Aorta (tissue), 5 donors: Measurements from ENCODE around the gene SLC1A2. TPM values are rescaled to one million over a fixed set of nuclear protein-coding genes. Genes with fewer than 3 reads are reported as not detected.

ENCODE experiments used
- ATAC-seq: fragments of 200-7000 bp; cut with Tn5 transposase; one replicate; pipeline ENCODE4 v1.9.1; 2022; ENCODE audit warnings: moderate library complexity; ENCODE audit not compliant: low FRiP score
- DNase-seq, 2 donors: peaks; one replicate each; pipeline ENCODE4 v3.0.0-alpha.2; 2020
- H3K27ac ChIP-seq, 2 donors: one replicate each; pipeline ENCODE4 v1.5.1; 2013; ENCODE audit warnings: low read length in 2 of 2, mild to moderate bottlenecking in 2 of 2, moderate library complexity in 2 of 2, control low read depth in 1 of 2, inconsistent platforms in 1 of 2, low read depth in 1 of 2
- H3K27me3 ChIP-seq, 2 donors: one replicate each; pipeline ENCODE4 v1.6.1; 2013; ENCODE audit warnings: control low read depth in 1 of 2, low read length in 1 of 2, mild to moderate bottlenecking in 1 of 2, moderate library complexity in 1 of 2; ENCODE audit not compliant: insufficient read depth in 2 of 2, control insufficient read depth in 1 of 2
- H3K36me3 ChIP-seq, 2 donors: one replicate each; pipeline ENCODE4 v1.6.1; 2013; ENCODE audit warnings: control low read depth in 1 of 2, low read length in 1 of 2, mild to moderate bottlenecking in 1 of 2; ENCODE audit not compliant: insufficient read depth in 2 of 2, control insufficient read depth in 1 of 2
- H3K4me1 ChIP-seq, 2 donors: one replicate each; pipeline ENCODE4 v1.6.1; 2013; ENCODE audit warnings: low read length in 2 of 2, control low read depth in 1 of 2, mild to moderate bottlenecking in 1 of 2, moderate library complexity in 1 of 2; ENCODE audit not compliant: insufficient read depth in 2 of 2, control insufficient read depth in 1 of 2
- H3K4me3 ChIP-seq, 2 donors: one replicate each; pipeline ENCODE4 v1.5.1; 2013; ENCODE audit warnings: low read length in 2 of 2, control low read depth in 1 of 2, mild to moderate bottlenecking in 1 of 2
- H3K9me3 ChIP-seq: one replicate; pipeline ENCODE4 v1.6.1; 2013; ENCODE audit warnings: mild to moderate bottlenecking, low read length; ENCODE audit not compliant: control insufficient read depth
- WGBS, 2 donors: extraction: QIAGEN DNeasy Blood & Tissue Kit; methylation state at CpG; one replicate each; pipeline ENCODE4 v1.1.7; 2013; 5-methylcytosine and 5-hydroxymethylcytosine counted together
- intact Hi-C, 2 donors: fragments of 100-400 bp; cut with DNase I; formaldehyde crosslinking; loops; one replicate each; pipeline versions ENCODE4 v1.14.2 to v1.15.0; 2022
- polyA plus RNA-seq, 2 donors: library from polyadenylated mRNA; stranded (reverse); fragments of 200-250 nt; gene quantifications; one replicate each; pipeline ENCODE4 v1.2.3, GENCODE V29; 2013
- total RNA-seq, 2 donors: library from RNA; stranded (reverse); fragmentation: NEBNext Ultra II Directional; extraction: Animal tissue kit (Norgen Biotek cat#: 25700); gene quantifications; one replicate each; pipeline ENCODE4 v1.2.1, GENCODE V29; 2021
- donor health status: healthy with polysubstance abuse.
- donor health status: Bipolar disorder and iron deficiency.
- donor health status: DM: no; HTN: no; CAD: no.
- donor health status: DM: no; HTN: no; CAD: no.
- donor health status: DM: yes; HTN: yes; CAD: no.

Gene SLC1A2
- total and polyA plus RNA-seq, 4 donors: 1.1 to 1.5 TPM; not detected in 2

DNA sequence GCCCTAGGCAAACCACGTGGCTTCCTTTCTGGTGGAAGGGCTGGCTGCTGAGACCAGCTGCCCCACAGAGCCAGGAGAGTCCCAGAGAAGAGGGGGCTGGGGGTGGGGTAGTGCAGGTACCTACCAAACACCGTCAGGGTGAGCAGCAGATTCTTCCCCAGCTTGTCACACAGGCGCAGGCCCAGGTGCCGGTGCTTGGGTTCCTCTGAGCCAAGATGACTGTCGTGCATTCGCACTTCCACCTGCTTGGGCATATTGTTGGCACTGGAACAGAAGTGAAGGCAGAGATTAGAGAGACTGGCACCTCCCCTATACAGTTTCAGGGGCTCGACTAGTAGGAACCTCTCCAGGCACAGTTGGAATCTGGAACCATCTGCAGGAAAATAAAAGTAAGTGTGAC lies 102.1 kb downstream of the SLC1A2 start:
- DNase-seq (no peak), ATAC-seq (no peak)
- Histone ChIP-seq H3K27ac (no peak overlapping the region), H3K4me1 (peaks cover 0 to 2% of the 10 kb centered on the region in 2 donors), H3K4me3 (no peak overlapping the region), H3K36me3 (no peaks in the 10 kb centered on the region), H3K27me3 (no peaks in the 10 kb centered on the region), H3K9me3 (no peaks in the 10 kb centered on the region)
- WGBS, 2 donors: 88 to 90% methylated on average over 7 of the region's 7 CpGs
- intact Hi-C loops: loop anchor here in 1 of 2 donors (5.0 kb wide), 1 partner anchor 50 kb away; no protein-coding TSS in a partner anchor

GRCh38 chr11:35316161-35316560 lies 103.2 kb downstream of the SLC1A2 start:
- intact Hi-C loops: loop anchor here in 1 of 2 donors (5.0 kb wide), 1 partner anchor 51 kb away; no protein-coding TSS in a partner anchor
- ATAC-seq (no peak), DNase-seq (no peak)
- Histone ChIP-seq H3K27me3 (no peaks in the 10 kb centered on the region), H3K36me3 (no peaks in the 10 kb centered on the region), H3K9me3 (no peaks in the 10 kb centered on the region), H3K4me3 (no peak overlapping the region), H3K4me1 (peaks cover 0 to 2% of the 10 kb centered on the region in 2 donors), H3K27ac (no peak overlapping the region)
- 98 to 100% methylated on average over 2 of the region's 2 CpGs for WGBS, 2 donors

DNA sequence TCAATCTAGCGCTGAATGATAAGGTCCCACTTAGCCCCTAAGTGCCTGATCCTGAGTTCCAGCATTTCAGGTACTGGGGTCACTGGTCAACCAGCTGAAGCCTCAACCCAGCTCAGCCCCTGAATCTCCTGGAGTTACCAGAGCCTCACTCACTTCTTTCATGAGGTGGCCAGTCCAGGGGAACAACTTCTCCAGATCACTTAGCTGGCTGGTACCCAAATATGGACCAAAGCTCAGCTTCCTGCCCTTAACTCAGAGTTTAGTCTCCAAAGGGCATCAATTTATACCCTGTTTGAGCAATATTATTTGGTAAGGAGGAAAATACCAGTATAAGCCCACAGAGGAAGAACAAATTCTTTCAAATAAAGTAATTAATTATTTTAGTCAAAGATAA lies 105.6 kb downstream of the SLC1A2 start:
- H3K4me1 ChIP-seq: no peaks in the 10 kb centered on the region
- intact Hi-C loops: no loop called here

GRCh38 chr11:35313066-35313759 lies 106.1 kb downstream of the SLC1A2 start:
- ATAC-seq: no peak

More for the DNA sequence above, 105.6 kb downstream of the SLC1A2 start:
- 98 to 100% methylated on average over 1 of the region's 1 CpG for WGBS, 2 donors
- Histone ChIP-seq H3K27me3 (no peaks in the 10 kb centered on the region), H3K4me3 (no peak overlapping the region), H3K27ac (no peak overlapping the region), H3K36me3 (no peaks in the 10 kb centered on the region), H3K9me3 (no peaks in the 10 kb centered on the region)
- ATAC-seq (no peak), DNase-seq (no peak)

GRCh38 chr11:35311331-35311730 lies 108.0 kb downstream of the SLC1A2 start:
- no peak overlapping the region for H3K27ac ChIP-seq
- DNase-seq: no peak
- 95 to 96% methylated on average over 3 of the region's 3 CpGs for WGBS, 2 donors
- H3K36me3 ChIP-seq: no peaks in the 10 kb centered on the region
- no peaks in the 10 kb centered on the region for H3K9me3 ChIP-seq
- ATAC-seq: no peak
- no peak overlapping the region for H3K4me3 ChIP-seq
- no peaks in the 10 kb centered on the region for H3K27me3 ChIP-seq
- intact Hi-C loops: no loop called here
- no peaks in the 10 kb centered on the region for H3K4me1 ChIP-seq

More at GRCh38 chr11:35313066-35313759, 106.1 kb downstream of the SLC1A2 start:
- WGBS, 2 donors: 76 to 84% methylated on average over 7 of the region's 7 CpGs
- H3K9me3 ChIP-seq: no peaks in the 10 kb centered on the region
- intact Hi-C loops: no loop called here
- DNase-seq: no peak
- H3K4me3 ChIP-seq: no peak overlapping the region
- no peaks in the 10 kb centered on the region for H3K27me3 ChIP-seq
- H3K4me1 ChIP-seq: no peaks in the 10 kb centered on the region
- H3K27ac ChIP-seq: no peak overlapping the region
- H3K36me3 ChIP-seq: no peaks in the 10 kb centered on the region

DNA sequence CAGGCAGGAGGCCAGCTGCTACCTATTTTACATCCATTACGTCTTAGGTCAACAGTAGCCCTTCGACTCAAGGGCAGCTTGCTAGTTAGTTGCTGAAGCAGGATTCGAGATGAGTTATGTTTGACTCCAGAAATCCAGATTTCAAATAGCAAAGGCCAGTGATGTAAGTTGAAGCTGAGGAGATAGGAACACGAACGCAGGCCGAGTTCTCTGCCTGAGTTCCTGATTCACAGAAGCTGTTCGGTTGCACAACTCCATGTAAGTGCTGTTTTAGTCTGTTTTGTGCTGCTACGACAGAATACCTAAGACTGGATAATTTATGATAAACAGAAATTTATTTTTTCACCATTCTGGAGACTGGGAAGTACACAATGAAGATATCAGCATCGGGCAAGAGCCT lies 111.2 kb downstream of the SLC1A2 start:
- H3K36me3 ChIP-seq: no peaks in the 10 kb centered on the region
- no peak overlapping the region for H3K4me3 ChIP-seq
- ATAC-seq: no peak
- intact Hi-C loops: no loop called here
- WGBS, 2 donors: 88 to 94% methylated on average over 9 of the region's 9 CpGs
- no peaks in the 10 kb centered on the region for H3K27me3 ChIP-seq
- H3K27ac ChIP-seq: no peak overlapping the region
- peaks cover 0 to 4% of the 10 kb centered on the region in 2 donors for H3K4me1 ChIP-seq
- H3K9me3 ChIP-seq: no peaks in the 10 kb centered on the region
- peak in 1 of 2 donors; percentile 52 for DNase-seq

GRCh38 chr11:35307221-35307621 lies 112.1 kb downstream of the SLC1A2 start:
- Histone ChIP-seq H3K36me3 (no peaks in the 10 kb centered on the region), H3K9me3 (no peaks in the 10 kb centered on the region), H3K27ac (no peak overlapping the region), H3K27me3 (no peaks in the 10 kb centered on the region), H3K4me1 (peaks cover 0 to 4% of the 10 kb centered on the region in 2 donors), H3K4me3 (no peak overlapping the region)
- intact Hi-C loops: no loop called here
- 94 to 99% methylated on average over 4 of the region's 4 CpGs for WGBS, 2 donors
- DNase-seq (no peak), ATAC-seq (no peak)

DNA sequence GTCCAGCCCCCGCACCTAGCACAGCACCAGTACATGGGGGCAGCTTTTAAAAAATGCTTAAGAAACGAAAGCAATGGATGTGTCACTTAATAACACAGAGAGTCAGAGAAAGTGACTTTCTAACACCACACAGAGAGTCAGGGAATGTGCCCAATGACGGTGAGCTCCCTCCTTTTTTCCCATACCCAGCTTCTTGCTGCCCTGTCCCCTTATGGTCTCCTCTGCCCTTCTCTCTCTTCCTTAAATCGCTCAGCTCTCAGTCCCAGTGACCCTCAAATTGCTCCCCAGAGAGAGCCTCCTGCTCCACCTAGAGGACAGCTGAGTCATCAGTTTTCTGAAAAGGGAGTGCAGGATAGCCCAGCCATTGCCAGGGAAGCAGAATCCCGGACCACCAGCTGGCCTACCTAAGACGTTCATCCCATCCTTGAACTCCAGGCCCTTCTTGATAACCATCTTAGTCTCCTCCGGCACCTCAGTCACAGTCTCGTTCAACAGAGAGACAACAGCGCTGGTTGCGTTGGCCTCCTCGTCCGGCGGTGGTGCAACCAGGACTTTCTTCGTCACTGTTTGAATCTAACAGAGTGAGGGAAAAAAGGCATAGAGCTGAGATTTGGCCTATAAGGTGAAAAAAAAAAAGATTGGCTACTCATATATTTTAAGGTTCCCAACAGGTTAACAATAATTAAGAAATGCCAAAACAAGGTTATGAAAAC lies 113.5 kb downstream of the SLC1A2 start:
- intact Hi-C loops: no loop called here
- Histone ChIP-seq H3K4me1 (peaks cover 0 to 4% of the 10 kb centered on the region in 2 donors), H3K4me3 (no peak overlapping the region), H3K27me3 (no peaks in the 10 kb centered on the region), H3K27ac (no peak overlapping the region), H3K36me3 (no peaks in the 10 kb centered on the region), H3K9me3 (no peaks in the 10 kb centered on the region)
- DNase-seq (no peak), ATAC-seq (no peak)
- WGBS, 2 donors: 72 to 74% methylated on average over 14 of the region's 14 CpGs
